Measurements from ENCODE around the gene SUPT3H.
"Not testable (repeated sequence)": the region's sequence is repeated elsewhere in the genome, so short reads cannot be mapped to it uniquely, and the experiment has no call there.

DNA sequence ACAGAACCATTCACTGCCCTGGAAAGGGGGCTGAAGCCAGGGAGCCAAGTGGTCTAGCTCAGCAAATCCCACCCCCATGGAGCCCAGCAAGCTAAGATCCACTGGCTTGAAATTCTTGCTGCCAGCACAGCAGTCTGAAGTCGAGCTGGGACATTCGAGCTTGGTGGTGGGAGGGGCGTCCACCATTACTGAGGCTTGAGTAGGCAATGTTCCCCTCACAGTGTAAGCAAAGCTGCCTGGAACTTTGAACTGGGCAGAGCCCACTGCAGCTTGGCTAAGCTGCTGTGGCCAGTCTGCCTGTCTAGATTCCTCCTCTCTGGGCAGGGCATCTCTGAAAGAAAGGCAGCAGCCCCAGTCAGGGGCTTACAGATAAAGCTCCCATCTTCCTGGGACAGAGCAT is 498.7 kb downstream of the SUPT3H start:
- TF ChIP-seq, protein P1, sequence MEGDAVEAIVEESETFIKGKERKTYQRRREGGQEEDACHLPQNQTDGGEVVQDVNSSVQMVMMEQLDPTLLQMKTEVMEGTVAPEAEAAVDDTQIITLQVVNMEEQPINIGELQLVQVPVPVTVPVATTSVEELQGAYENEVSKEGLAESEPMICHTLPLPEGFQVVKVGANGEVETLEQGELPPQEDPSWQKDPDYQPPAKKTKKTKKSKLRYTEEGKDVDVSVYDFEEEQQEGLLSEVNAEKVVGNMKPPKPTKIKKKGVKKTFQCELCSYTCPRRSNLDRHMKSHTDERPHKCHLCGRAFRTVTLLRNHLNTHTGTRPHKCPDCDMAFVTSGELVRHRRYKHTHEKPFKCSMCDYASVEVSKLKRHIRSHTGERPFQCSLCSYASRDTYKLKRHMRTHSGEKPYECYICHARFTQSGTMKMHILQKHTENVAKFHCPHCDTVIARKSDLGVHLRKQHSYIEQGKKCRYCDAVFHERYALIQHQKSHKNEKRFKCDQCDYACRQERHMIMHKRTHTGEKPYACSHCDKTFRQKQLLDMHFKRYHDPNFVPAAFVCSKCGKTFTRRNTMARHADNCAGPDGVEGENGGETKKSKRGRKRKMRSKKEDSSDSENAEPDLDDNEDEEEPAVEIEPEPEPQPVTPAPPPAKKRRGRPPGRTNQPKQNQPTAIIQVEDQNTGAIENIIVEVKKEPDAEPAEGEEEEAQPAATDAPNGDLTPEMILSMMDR (IDR thresholded peaks at IDR 0.05), result not testable (repeated sequence)
- not testable (repeated sequence) for TF ChIP-seq EZH2 (IDR thresholded peaks at IDR 0.05; ENCODE audit: borderline replicate concordance, insufficient read depth, low read depth, low read length, poor library complexity, severe bottlenecking)

Measured in B cell (primary cell).